ENCODE results near the gene KANK3. TPM values are rescaled to one million over a fixed set of nuclear protein-coding genes. Genes with fewer than 3 reads are reported as not detected.

The KANK3 gene
- total and polyA plus RNA-seq, 9 of the 15 experiments (the other 6 are each of a cell fraction or from before 2014, with no cell fraction given) = 0.03 to 0.40 (median 0.08) TPM; not detected in 6

DNA sequence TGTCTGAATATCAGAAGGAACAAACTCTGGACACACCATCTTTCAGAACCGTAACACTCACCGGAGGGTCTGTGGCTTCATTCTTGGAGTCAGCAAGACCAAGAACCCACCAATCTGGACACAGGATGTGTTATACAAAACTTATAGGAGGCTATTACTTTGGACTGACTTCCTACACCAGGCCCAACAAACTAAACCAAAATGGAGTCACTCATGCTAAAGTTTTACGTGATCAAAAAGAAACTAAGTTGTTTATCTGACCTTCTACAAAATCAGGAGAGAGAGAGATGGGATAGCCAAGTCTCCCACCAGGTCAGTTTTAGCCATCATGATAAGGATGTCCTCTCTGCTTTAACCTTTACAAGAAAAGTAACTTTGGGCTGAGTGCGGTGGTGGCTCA is 43.9 kb upstream of the KANK3 start (continued):
- TF ChIP-seq, protein P1, sequence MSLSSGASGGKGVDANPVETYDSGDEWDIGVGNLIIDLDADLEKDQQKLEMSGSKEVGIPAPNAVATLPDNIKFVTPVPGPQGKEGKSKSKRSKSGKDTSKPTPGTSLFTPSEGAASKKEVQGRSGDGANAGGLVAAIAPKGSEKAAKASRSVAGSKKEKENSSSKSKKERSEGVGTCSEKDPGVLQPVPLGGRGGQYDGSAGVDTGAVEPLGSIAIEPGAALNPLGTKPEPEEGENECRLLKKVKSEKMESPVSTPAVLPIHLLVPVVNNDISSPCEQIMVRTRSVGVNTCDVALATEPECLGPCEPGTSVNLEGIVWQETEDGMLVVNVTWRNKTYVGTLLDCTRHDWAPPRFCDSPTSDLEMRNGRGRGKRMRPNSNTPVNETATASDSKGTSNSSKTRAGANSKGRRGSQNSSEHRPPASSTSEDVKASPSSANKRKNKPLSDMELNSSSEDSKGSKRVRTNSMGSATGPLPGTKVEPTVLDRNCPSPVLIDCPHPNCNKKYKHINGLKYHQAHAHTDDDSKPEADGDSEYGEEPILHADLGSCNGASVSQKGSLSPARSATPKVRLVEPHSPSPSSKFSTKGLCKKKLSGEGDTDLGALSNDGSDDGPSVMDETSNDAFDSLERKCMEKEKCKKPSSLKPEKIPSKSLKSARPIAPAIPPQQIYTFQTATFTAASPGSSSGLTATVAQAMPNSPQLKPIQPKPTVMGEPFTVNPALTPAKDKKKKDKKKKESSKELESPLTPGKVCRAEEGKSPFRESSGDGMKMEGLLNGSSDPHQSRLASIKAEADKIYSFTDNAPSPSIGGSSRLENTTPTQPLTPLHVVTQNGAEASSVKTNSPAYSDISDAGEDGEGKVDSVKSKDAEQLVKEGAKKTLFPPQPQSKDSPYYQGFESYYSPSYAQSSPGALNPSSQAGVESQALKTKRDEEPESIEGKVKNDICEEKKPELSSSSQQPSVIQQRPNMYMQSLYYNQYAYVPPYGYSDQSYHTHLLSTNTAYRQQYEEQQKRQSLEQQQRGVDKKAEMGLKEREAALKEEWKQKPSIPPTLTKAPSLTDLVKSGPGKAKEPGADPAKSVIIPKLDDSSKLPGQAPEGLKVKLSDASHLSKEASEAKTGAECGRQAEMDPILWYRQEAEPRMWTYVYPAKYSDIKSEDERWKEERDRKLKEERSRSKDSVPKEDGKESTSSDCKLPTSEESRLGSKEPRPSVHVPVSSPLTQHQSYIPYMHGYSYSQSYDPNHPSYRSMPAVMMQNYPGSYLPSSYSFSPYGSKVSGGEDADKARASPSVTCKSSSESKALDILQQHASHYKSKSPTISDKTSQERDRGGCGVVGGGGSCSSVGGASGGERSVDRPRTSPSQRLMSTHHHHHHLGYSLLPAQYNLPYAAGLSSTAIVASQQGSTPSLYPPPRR (CRISPR knock-in tag; IDR thresholded peaks at IDR 0.05; ENCODE audit: borderline replicate concordance) = no peak
- TF ChIP-seq PHF8 (IDR thresholded peaks at IDR 0.05; ENCODE audit: borderline replicate concordance, low read length) (no peak), ARID1B (IDR thresholded peaks at IDR 0.05) (no peak), PML (IDR thresholded peaks at IDR 0.05; ENCODE audit: low read length) (no peak), TCF3 (CRISPR knock-in tag; IDR thresholded peaks at IDR 0.05) (no peak), TBP (optimal IDR thresholded peaks at IDR 0.05; ENCODE audit: low read depth, low read length) (no peak), BDP1 (IDR thresholded peaks at IDR 0.05; ENCODE audit: insufficient read depth, insufficient read length) (no peak), ZNF384 (IDR thresholded peaks at IDR 0.05; ENCODE audit: low read depth, low read length) (no peak), DPF2 (IDR thresholded peaks at IDR 0.05) (no peak), MCM7 (IDR thresholded peaks at IDR 0.05) (no peak), EP300 (IDR thresholded peaks at IDR 0.05; ENCODE audit: low read length) (no peak), MCM3 (IDR thresholded peaks at IDR 0.05) (no peak), NFIC (IDR thresholded peaks at IDR 0.05) (no peak), KAT8 (IDR thresholded peaks at IDR 0.05; ENCODE audit: low read depth) (no peak), HDGF (IDR thresholded peaks at IDR 0.05) (no peak), CREB3L1 (IDR thresholded peaks at IDR 0.05; ENCODE audit: borderline replicate concordance, low read depth) (no peak), SP1 (CRISPR knock-in tag; IDR thresholded peaks at IDR 0.05) (no peak)
- TF ChIP-seq, protein P2, sequence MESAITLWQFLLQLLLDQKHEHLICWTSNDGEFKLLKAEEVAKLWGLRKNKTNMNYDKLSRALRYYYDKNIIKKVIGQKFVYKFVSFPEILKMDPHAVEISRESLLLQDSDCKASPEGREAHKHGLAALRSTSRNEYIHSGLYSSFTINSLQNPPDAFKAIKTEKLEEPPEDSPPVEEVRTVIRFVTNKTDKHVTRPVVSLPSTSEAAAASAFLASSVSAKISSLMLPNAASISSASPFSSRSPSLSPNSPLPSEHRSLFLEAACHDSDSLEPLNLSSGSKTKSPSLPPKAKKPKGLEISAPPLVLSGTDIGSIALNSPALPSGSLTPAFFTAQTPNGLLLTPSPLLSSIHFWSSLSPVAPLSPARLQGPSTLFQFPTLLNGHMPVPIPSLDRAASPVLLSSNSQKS (CRISPR knock-in tag; IDR thresholded peaks at IDR 0.05) = no peak
- TF ChIP-seq, protein P3, sequence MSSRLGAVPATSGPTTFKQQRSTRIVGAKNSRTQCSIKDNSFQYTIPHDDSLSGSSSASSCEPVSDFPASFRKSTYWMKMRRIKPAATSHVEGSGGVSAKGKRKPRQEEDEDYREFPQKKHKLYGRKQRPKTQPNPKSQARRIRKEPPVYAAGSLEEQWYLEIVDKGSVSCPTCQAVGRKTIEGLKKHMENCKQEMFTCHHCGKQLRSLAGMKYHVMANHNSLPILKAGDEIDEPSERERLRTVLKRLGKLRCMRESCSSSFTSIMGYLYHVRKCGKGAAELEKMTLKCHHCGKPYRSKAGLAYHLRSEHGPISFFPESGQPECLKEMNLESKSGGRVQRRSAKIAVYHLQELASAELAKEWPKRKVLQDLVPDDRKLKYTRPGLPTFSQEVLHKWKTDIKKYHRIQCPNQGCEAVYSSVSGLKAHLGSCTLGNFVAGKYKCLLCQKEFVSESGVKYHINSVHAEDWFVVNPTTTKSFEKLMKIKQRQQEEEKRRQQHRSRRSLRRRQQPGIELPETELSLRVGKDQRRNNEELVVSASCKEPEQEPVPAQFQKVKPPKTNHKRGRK (tag; IDR thresholded peaks at IDR 0.05) = no peak
- TF ChIP-seq, protein P4, sequence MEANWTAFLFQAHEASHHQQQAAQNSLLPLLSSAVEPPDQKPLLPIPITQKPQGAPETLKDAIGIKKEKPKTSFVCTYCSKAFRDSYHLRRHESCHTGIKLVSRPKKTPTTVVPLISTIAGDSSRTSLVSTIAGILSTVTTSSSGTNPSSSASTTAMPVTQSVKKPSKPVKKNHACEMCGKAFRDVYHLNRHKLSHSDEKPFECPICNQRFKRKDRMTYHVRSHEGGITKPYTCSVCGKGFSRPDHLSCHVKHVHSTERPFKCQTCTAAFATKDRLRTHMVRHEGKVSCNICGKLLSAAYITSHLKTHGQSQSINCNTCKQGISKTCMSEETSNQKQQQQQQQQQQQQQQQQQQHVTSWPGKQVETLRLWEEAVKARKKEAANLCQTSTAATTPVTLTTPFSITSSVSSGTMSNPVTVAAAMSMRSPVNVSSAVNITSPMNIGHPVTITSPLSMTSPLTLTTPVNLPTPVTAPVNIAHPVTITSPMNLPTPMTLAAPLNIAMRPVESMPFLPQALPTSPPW (CRISPR knock-in tag; IDR thresholded peaks at IDR 0.05) = no peak

Measured in K562 (cell line).